Activated CD8-positive, alpha-beta T cell treated with anti-CD3 and anti-CD28 coated beads for 36 hours (primary cell): Measurements from ENCODE around the gene ANKRD33. TPM values are rescaled to one million over a fixed set of nuclear protein-coding genes. Genes with fewer than 3 reads are reported as not detected.

Experiments
- ATAC-seq: fragments of 200-7000 bp; cut with Tn5 transposase; one replicate; pipeline ENCODE4 v1.10.0; 2021; ENCODE audit warnings: mild to moderate bottlenecking, moderate library complexity
- CTCF ChIA-PET: fragments of 350-600 bp; sonication (Branson Sonifier 250); formaldehyde crosslinking; loops from one replicate; lab custom pipeline; 2021; ENCODE audit warnings: antibody characterized with exemption; lab: Charles Lee
- POLR2A ChIA-PET: fragments of 350-600 bp; sonication (Branson Sonifier 250); formaldehyde crosslinking; loops from one replicate; lab custom pipeline; 2021; ENCODE audit warnings: antibody characterized with exemption; lab: Charles Lee
- DNase-seq: peaks from one replicate; pipeline ENCODE4 v3.0.0-alpha.2; 2020
- H3K27ac Mint-ChIP-seq: one replicate; pipeline ENCODE4 v1.8.0; 2021; ENCODE audit warnings: mild to moderate bottlenecking, mixed read lengths
- H3K27me3 Mint-ChIP-seq: one replicate; pipeline ENCODE4 v1.8.0; 2021; ENCODE audit warnings: mixed read lengths
- H3K36me3 Mint-ChIP-seq: one replicate; pipeline ENCODE4 v1.8.0; 2021; ENCODE audit warnings: low read depth, mixed read lengths
- H3K4me1 Mint-ChIP-seq: one replicate; pipeline ENCODE4 v1.8.0; 2021; ENCODE audit warnings: low read depth, mixed read lengths
- H3K4me3 Mint-ChIP-seq: one replicate; pipeline ENCODE4 v1.8.0; 2021; ENCODE audit warnings: mild to moderate bottlenecking, moderate library complexity, mixed read lengths
- H3K9me3 Mint-ChIP-seq: one replicate; pipeline ENCODE4 v1.8.0; 2021; ENCODE audit warnings: mixed read lengths
- CTCF ChIP-seq: fragments of 200-600 bp; IDR thresholded peaks from one replicate; pipeline ENCODE4 v1.8.0; 2022; ENCODE audit warnings: antibody characterized with exemption, mild to moderate bottlenecking
- intact Hi-C: fragments of 100-400 bp; cut with micrococcal nuclease; formaldehyde crosslinking; loops from one replicate; pipeline ENCODE4 v1.10.0; 2022
- total RNA-seq, 2 experiments: library from RNA; stranded (reverse); gene quantifications; one replicate each; pipeline ENCODE4 v1.2.3, GENCODE V29; 2021

Gene ANKRD33
- total RNA-seq, 2 experiments from 2014 or later, result not detected

GRCh38 chr12:51898937-51899336, 11.0 kb downstream of the ANKRD33 start:
- POLR2A ChIA-PET, result interaction anchor here (0.7 kb wide), 1 partner anchor 72 kb away, joined by 3 read pairs; no protein-coding TSS in a partner anchor
- Mint-ChIP-seq H3K4me3 (no peak overlapping the region), H3K9me3 (no peaks in the 10 kb centered on the region), H3K27ac (no peak overlapping the region), H3K27me3 (no peaks in the 10 kb centered on the region), H3K36me3 (no peaks in the 10 kb centered on the region), H3K4me1 (no peaks in the 10 kb centered on the region)
- no peak for ATAC-seq
- no peak for DNase-seq
- intact Hi-C loops, result no loop called here
- CTCF ChIA-PET, result no interaction called here
- no peak for TF ChIP-seq CTCF

DNA sequence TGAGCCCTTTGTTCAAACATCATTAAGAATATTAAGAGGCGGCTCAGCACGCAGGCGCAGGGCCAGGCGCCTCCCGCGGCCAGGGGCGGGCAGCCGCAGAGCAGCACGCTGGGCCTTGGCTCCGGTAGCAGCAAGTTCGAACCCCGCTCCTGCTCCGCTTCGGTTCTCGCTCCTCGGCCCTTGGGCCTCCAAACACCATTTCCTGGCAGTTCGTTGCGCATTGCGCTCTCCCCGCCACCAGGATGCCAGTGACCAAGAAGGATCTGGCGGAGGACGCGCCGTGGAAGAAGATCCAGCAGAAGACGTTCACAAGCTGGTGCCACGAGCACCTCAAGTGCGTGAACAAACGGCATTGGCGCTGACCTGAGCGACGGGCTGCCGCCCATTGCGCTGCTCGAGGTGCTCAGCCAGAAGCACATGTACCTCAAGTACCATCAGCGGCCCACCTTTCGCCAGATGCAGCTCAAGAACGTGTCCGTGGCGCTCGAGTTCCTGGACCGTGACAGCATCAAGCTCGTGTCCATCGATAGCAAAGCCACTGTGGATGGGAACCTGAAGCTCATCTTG, 12.5 kb downstream of the ANKRD33 start:
- H3K36me3 Mint-ChIP-seq, result no peaks in the 10 kb centered on the region
- no peak overlapping the region for H3K27ac Mint-ChIP-seq
- CTCF ChIA-PET, result interaction anchor here (1.0 kb wide), 1 partner anchor 22 kb away, joined by 3 read pairs; no protein-coding TSS in a partner anchor
- H3K4me3 Mint-ChIP-seq, result no peak overlapping the region
- TF ChIP-seq CTCF, result no peak
- POLR2A ChIA-PET, result no interaction called here
- peaks cover 2% of the 10 kb centered on the region for H3K27me3 Mint-ChIP-seq
- DNase-seq, result no peak
- intact Hi-C loops, result no loop called here
- no peaks in the 10 kb centered on the region for H3K4me1 Mint-ChIP-seq
- no peaks in the 10 kb centered on the region for H3K9me3 Mint-ChIP-seq
- no peak for ATAC-seq

DNA sequence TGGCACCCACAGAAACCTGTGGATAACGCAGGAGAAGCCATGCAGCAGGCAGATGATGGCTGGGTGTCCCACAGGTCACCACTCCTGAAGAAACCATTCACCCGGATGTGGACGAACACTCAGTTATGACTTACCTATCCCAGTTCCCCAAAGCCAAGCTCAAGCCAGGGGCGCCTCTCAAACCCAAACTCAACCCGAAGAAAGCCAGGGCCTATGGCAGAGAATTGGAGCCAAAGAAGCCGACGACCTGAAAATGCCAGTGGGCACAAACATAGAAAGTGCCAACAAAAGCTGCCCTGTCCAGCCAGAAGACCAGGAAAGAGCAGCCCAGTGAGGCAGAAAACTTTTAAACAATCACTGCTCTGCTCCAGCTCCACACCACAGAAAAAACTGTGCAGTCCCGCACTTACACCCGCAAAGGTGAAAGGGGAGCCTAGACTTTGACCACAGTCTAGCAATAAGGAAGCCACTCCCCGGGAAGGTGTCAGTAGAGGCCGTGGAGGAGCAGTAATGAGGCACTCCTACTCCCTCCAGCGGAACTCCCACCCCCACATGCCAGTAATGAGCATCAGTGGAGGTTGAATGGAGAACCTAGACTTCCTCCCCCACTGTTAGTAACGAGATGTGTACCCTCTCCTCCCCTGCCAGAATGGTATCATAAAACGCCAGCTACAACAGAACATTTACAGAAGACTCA, 13.4 kb downstream of the ANKRD33 start:
- CTCF ChIA-PET, result no interaction called here
- Mint-ChIP-seq H3K27ac (no peak overlapping the region), H3K9me3 (no peaks in the 10 kb centered on the region), H3K36me3 (no peaks in the 10 kb centered on the region), H3K27me3 (peaks cover 5% of the 10 kb centered on the region), H3K4me3 (no peak overlapping the region), H3K4me1 (no peaks in the 10 kb centered on the region)
- DNase-seq (no peak), ATAC-seq (no peak)
- POLR2A ChIA-PET, result no interaction called here
- TF ChIP-seq CTCF, result no peak
- intact Hi-C loops, result no loop called here

DNA sequence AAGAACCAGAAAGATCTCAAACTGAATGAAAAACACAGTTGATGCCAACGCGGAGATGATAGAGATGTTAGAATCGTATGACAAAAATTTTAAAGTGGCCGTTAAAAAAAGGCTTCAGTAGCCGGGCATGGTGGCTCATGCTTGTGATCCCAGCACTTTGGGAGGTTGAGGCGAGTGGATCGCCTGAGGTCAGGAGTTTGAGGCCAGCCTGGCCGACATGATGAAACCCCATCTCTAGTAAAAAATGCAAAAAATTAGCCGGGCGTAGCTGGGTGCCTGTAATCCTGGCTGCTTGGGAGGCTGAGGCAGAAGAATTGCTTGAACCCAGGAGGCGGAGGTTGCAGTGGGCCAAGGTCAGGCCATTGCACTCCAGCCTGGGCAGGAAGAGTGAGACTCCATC, 14.0 kb downstream of the ANKRD33 start:
- H3K9me3 Mint-ChIP-seq, result no peaks in the 10 kb centered on the region
- CTCF ChIA-PET, result no interaction called here
- POLR2A ChIA-PET, result no interaction called here
- no peaks in the 10 kb centered on the region for H3K36me3 Mint-ChIP-seq
- ATAC-seq, result no peak
- H3K27ac Mint-ChIP-seq, result no peak overlapping the region
- H3K27me3 Mint-ChIP-seq, result peaks cover 8% of the 10 kb centered on the region
- H3K4me1 Mint-ChIP-seq, result no peaks in the 10 kb centered on the region
- intact Hi-C loops, result no loop called here
- no peak overlapping the region for H3K4me3 Mint-ChIP-seq
- no peak for TF ChIP-seq CTCF
- no peak for DNase-seq

GRCh38 chr12:51904951-51905470, 17.1 kb downstream of the ANKRD33 start:
- Mint-ChIP-seq H3K27ac (no peak overlapping the region), H3K36me3 (no peaks in the 10 kb centered on the region), H3K27me3 (peaks cover 22% of the 10 kb centered on the region), H3K4me3 (no peak overlapping the region), H3K9me3 (no peaks in the 10 kb centered on the region), H3K4me1 (no peaks in the 10 kb centered on the region)
- DNase-seq, result no peak
- no peak for ATAC-seq
- TF ChIP-seq CTCF, result no peak
- intact Hi-C loops, result no loop called here
- ChIA-PET CTCF (interaction anchor here (0.7 to 1.1 kb wide), 2 partner anchors 18 to 30 kb away, joined by 3 to 4 read pairs; no protein-coding TSS in a partner anchor), POLR2A (no interaction called here)
